ENCODE data around the gene BRCC3.
A peak's percentile ranks its signal among the peaks of the same experiment; 100 is the strongest.

The BRCC3 gene

GRCh38 chrX:155070975-155071693, at the start of gene BRCC3, which contains the start of the genes CMC4 and MTCP1:
Gene BRCC3, plus strand, starts transcription at chrX:155071508. Its CDS starts 20 bp downstream, at chrX:155071528.
Gene CMC4, minus strand, starts transcription at chrX:155071136. Its CDS starts 7,113 bp downstream, at chrX:155064023.
Gene MTCP1, minus strand, starts transcription at chrX:155071136. Its CDS starts 5,126 bp downstream, at chrX:155066010.
- DNase-seq (ENCODE audit: low read depth, low spot score), result no peak

GRCh38 chrX:155022585-155022984, 48.7 kb upstream of the BRCC3 start, which contains the start of gene F8:
Gene F8, minus strand, starts transcription at chrX:155022723. Its CDS starts 171 bp downstream, at chrX:155022552.
- DNase-seq (ENCODE audit: low read depth, low spot score), result no peak
- no peak within 1 kb of the TSS for H3K27ac ChIP-seq

More at GRCh38 chrX:155070975-155071693, at the start of gene BRCC3, which contains the start of the genes CMC4 and MTCP1:
- H3K27ac ChIP-seq, result peak within 1 kb of the TSS; percentile 61

GRCh38 chrX:155023907-155024833, 47.1 kb upstream of the BRCC3 start:
- no peak overlapping the region for H3K27ac ChIP-seq
- no peak for DNase-seq (ENCODE audit: low read depth, low spot score)

GRCh38 chrX:155026420-155026726, 44.9 kb upstream of the BRCC3 start:
- DNase-seq (ENCODE audit: low read depth, low spot score), result no peak
- peak overlapping the region; percentile 91 for H3K27ac ChIP-seq

GRCh38 chrX:155026727-155027508, 44.4 kb upstream of the BRCC3 start, which contains the start of gene FUNDC2:
Gene FUNDC2, plus strand, starts transcription at chrX:155026844. Its CDS starts 95 bp downstream, at chrX:155026939.
- DNase-seq (ENCODE audit: low read depth, low spot score), result peak; percentile 71

GRCh38 chrX:155027509-155028066, 43.7 kb upstream of the BRCC3 start:
- DNase-seq (ENCODE audit: low read depth, low spot score), result no peak

More at GRCh38 chrX:155026727-155027508, 44.4 kb upstream of the BRCC3 start, which contains the start of gene FUNDC2:
- H3K27ac ChIP-seq, result peak within 1 kb of the TSS; percentile 91

GRCh38 chrX:155028129-155028528, 43.2 kb upstream of the BRCC3 start:
- H3K27ac ChIP-seq, result peak overlapping the region; percentile 91
- no peak for DNase-seq (ENCODE audit: low read depth, low spot score)

More at GRCh38 chrX:155027509-155028066, 43.7 kb upstream of the BRCC3 start:
- H3K27ac ChIP-seq, result peak overlapping the region; percentile 91

- H3K27ac ChIP-seq, result no peak overlapping the region
- no peak for DNase-seq (ENCODE audit: low read depth, low spot score)
Observed at GRCh38 chrX:155028877-155029291, 42.4 kb upstream of the BRCC3 start.

- DNase-seq (ENCODE audit: low read depth, low spot score), result no peak
Observed at GRCh38 chrX:155031657-155032056, 39.7 kb upstream of the BRCC3 start.

GRCh38 chrX:155035688-155036087, 35.6 kb upstream of the BRCC3 start:
- no peak overlapping the region for H3K27ac ChIP-seq
- DNase-seq (ENCODE audit: low read depth, low spot score), result no peak

More at GRCh38 chrX:155031657-155032056, 39.7 kb upstream of the BRCC3 start:
- no peak overlapping the region for H3K27ac ChIP-seq

GRCh38 chrX:155046129-155046810, 25.0 kb upstream of the BRCC3 start:
- no peak overlapping the region for H3K27ac ChIP-seq
- no peak for DNase-seq (ENCODE audit: low read depth, low spot score)

- DNase-seq (ENCODE audit: low read depth, low spot score), result no peak
- H3K27ac ChIP-seq, result no peak overlapping the region
Observed at GRCh38 chrX:155046811-155047528, 24.3 kb upstream of the BRCC3 start.

GRCh38 chrX:155048977-155049619, 22.2 kb upstream of the BRCC3 start:
- no peak overlapping the region for H3K27ac ChIP-seq
- DNase-seq (ENCODE audit: low read depth, low spot score), result no peak

GRCh38 chrX:155052738-155053498, 18.4 kb upstream of the BRCC3 start:
- no peak for DNase-seq (ENCODE audit: low read depth, low spot score)
- H3K27ac ChIP-seq, result no peak overlapping the region

GRCh38 chrX:155053656-155054055, 17.7 kb upstream of the BRCC3 start:
- no peak overlapping the region for H3K27ac ChIP-seq
- DNase-seq (ENCODE audit: low read depth, low spot score), result no peak

- DNase-seq (ENCODE audit: low read depth, low spot score), result no peak
- H3K27ac ChIP-seq, result no peak overlapping the region
Observed at GRCh38 chrX:155054255-155054654, 17.1 kb upstream of the BRCC3 start.

- H3K27ac ChIP-seq, result no peak overlapping the region
- no peak for DNase-seq (ENCODE audit: low read depth, low spot score)
Observed at GRCh38 chrX:155055494-155055893, 15.8 kb upstream of the BRCC3 start.

All from epithelial cell of prostate (primary cell).